Dendritic cell treated with granulocyte-macrophage colony-stimulating factor and Interleukin-4, amounts not matched to agents 40 ng/mL and 50 ng/mL, for 4 days (primary cell): ENCODE results near the gene FSD1.
"Not testable (repeated sequence)": the region's sequence is repeated elsewhere in the genome, so short reads cannot be mapped to it uniquely, and the experiment has no call there.

ENCODE experiments used
- H3K27ac Mint-ChIP-seq: one replicate; pipeline ENCODE4 v1.8.0; 2022; ENCODE audit warnings: mild to moderate bottlenecking, mixed read lengths
- H3K27me3 Mint-ChIP-seq: one replicate; pipeline ENCODE4 v1.8.0; 2022; ENCODE audit warnings: mild to moderate bottlenecking, mixed read lengths
- H3K36me3 Mint-ChIP-seq: one replicate; pipeline ENCODE4 v1.8.0; 2022; ENCODE audit warnings: low read depth, mixed read lengths
- H3K4me1 Mint-ChIP-seq: one replicate; pipeline ENCODE4 v1.8.0; 2022; ENCODE audit warnings: low read depth, mixed read lengths
- H3K4me3 Mint-ChIP-seq: one replicate; pipeline ENCODE4 v1.8.0; 2022; ENCODE audit warnings: mild to moderate bottlenecking, moderate library complexity, mixed read lengths
- H3K9me3 Mint-ChIP-seq: one replicate; pipeline ENCODE4 v1.8.0; 2022; ENCODE audit warnings: mixed read lengths
- intact Hi-C: fragments of 100-400 bp; cut with micrococcal nuclease; formaldehyde crosslinking; loops from one replicate; pipeline ENCODE4 v1.15.0; 2022

FSD1 gene

GRCh38 chr19:4277191-4277696 is 27.2 kb upstream of the FSD1 start:
- Mint-ChIP-seq H3K9me3 (no peaks in the 10 kb centered on the region), H3K27ac (no peak overlapping the region), H3K4me1 (peaks cover 5% of the 10 kb centered on the region), H3K4me3 (no peak overlapping the region), H3K27me3 (peaks cover 54% of the 10 kb centered on the region), H3K36me3 (no peaks in the 10 kb centered on the region)
- intact Hi-C loops: no loop called here

GRCh38 chr19:4278010-4278409 is 26.4 kb upstream of the FSD1 start:
- Mint-ChIP-seq H3K4me3 (no peak overlapping the region), H3K27ac (no peak overlapping the region), H3K36me3 (no peaks in the 10 kb centered on the region), H3K27me3 (peaks cover 61% of the 10 kb centered on the region), H3K9me3 (no peaks in the 10 kb centered on the region), H3K4me1 (peaks cover 5% of the 10 kb centered on the region)
- intact Hi-C loops: no loop called here

- Mint-ChIP-seq H3K4me1 (peaks cover 5% of the 10 kb centered on the region), H3K9me3 (no peaks in the 10 kb centered on the region), H3K4me3 (no peak within 1 kb of the TSS), H3K27me3 (peaks cover 64% of the 10 kb centered on the region), H3K27ac (no peak within 1 kb of the TSS), H3K36me3 (no peaks in the 10 kb centered on the region)
- intact Hi-C loops: no loop called here
Measured at GRCh38 chr19:4278419-4279266, 25.8 kb upstream of the FSD1 start, which contains the start of gene SHD. Gene SHD (plus strand): TSS chr19:4279266. CDS start chr19:4280064, 798 bp downstream.

GRCh38 chr19:4279267-4279529 is 25.2 kb upstream of the FSD1 start:
- Mint-ChIP-seq H3K9me3 (no peaks in the 10 kb centered on the region), H3K4me3 (no peak overlapping the region), H3K4me1 (peaks cover 5% of the 10 kb centered on the region), H3K27ac (no peak overlapping the region), H3K27me3 (peaks cover 66% of the 10 kb centered on the region), H3K36me3 (no peaks in the 10 kb centered on the region)
- intact Hi-C loops: no loop called here

- peaks cover 72% of the 10 kb centered on the region for H3K27me3 Mint-ChIP-seq
- intact Hi-C loops: no loop called here
- no peak overlapping the region for H3K27ac Mint-ChIP-seq
- no peaks in the 10 kb centered on the region for H3K9me3 Mint-ChIP-seq
- H3K4me3 Mint-ChIP-seq: no peak overlapping the region
- H3K4me1 Mint-ChIP-seq: peaks cover 11% of the 10 kb centered on the region
- no peaks in the 10 kb centered on the region for H3K36me3 Mint-ChIP-seq
Measured at GRCh38 chr19:4279530-4280422, 24.6 kb upstream of the FSD1 start.

- Mint-ChIP-seq H3K9me3 (no peaks in the 10 kb centered on the region), H3K27ac (no peak overlapping the region), H3K36me3 (no peaks in the 10 kb centered on the region), H3K4me1 (peaks cover 21% of the 10 kb centered on the region), H3K27me3 (peaks cover 59% of the 10 kb centered on the region), H3K4me3 (no peak overlapping the region)
- intact Hi-C loops: no loop called here
Measured at GRCh38 chr19:4284176-4284958, 20.0 kb upstream of the FSD1 start.

GRCh38 chr19:4284974-4285373 is 19.4 kb upstream of the FSD1 start:
- peaks cover 54% of the 10 kb centered on the region for H3K27me3 Mint-ChIP-seq
- no peaks in the 10 kb centered on the region for H3K9me3 Mint-ChIP-seq
- no peaks in the 10 kb centered on the region for H3K36me3 Mint-ChIP-seq
- H3K4me3 Mint-ChIP-seq: no peak overlapping the region
- H3K4me1 Mint-ChIP-seq: peaks cover 16% of the 10 kb centered on the region
- H3K27ac Mint-ChIP-seq: no peak overlapping the region
- intact Hi-C loops: no loop called here

GRCh38 chr19:4286141-4286540 is 18.3 kb upstream of the FSD1 start:
- H3K4me1 Mint-ChIP-seq: peaks cover 16% of the 10 kb centered on the region
- H3K27ac Mint-ChIP-seq, H3K36me3 Mint-ChIP-seq, H3K4me3 Mint-ChIP-seq, intact Hi-C loops, H3K9me3 Mint-ChIP-seq: not testable (repeated sequence)
- H3K27me3 Mint-ChIP-seq: peaks cover 43% of the 10 kb centered on the region

GRCh38 chr19:4288091-4288777 is 16.2 kb upstream of the FSD1 start:
- Mint-ChIP-seq H3K27me3 (peaks cover 25% of the 10 kb centered on the region), H3K9me3 (no peaks in the 10 kb centered on the region), H3K4me3 (no peak overlapping the region), H3K4me1 (peaks cover 16% of the 10 kb centered on the region), H3K36me3 (no peaks in the 10 kb centered on the region), H3K27ac (no peak overlapping the region)
- intact Hi-C loops: no loop called here

- Mint-ChIP-seq H3K4me1 (peaks cover 6% of the 10 kb centered on the region), H3K9me3 (no peaks in the 10 kb centered on the region), H3K27ac (no peak overlapping the region), H3K4me3 (no peak overlapping the region), H3K27me3 (peaks cover 7% of the 10 kb centered on the region), H3K36me3 (no peaks in the 10 kb centered on the region)
- intact Hi-C loops: no loop called here
Measured at GRCh38 chr19:4291184-4291732, 13.1 kb upstream of the FSD1 start.

GRCh38 chr19:4292515-4292914 is 11.9 kb upstream of the FSD1 start:
- Mint-ChIP-seq H3K27ac (no peak overlapping the region), H3K4me1 (peaks cover 6% of the 10 kb centered on the region)

GRCh38 chr19:4294389-4294788 is 10.0 kb upstream of the FSD1 start:
- Mint-ChIP-seq H3K27me3 (no peaks in the 10 kb centered on the region), H3K27ac (no peak overlapping the region), H3K4me3 (no peak overlapping the region), H3K4me1 (no peaks in the 10 kb centered on the region), H3K36me3 (no peaks in the 10 kb centered on the region), H3K9me3 (no peaks in the 10 kb centered on the region)
- intact Hi-C loops: no loop called here

More at GRCh38 chr19:4292515-4292914, 11.9 kb upstream of the FSD1 start:
- intact Hi-C loops: no loop called here
- no peaks in the 10 kb centered on the region for H3K36me3 Mint-ChIP-seq
- no peaks in the 10 kb centered on the region for H3K27me3 Mint-ChIP-seq
- H3K4me3 Mint-ChIP-seq: no peak overlapping the region
- H3K9me3 Mint-ChIP-seq: no peaks in the 10 kb centered on the region
